PC-9 (cell line): ENCODE measurements around the gene HSPA4. TPM values are rescaled to one million over a fixed set of nuclear protein-coding genes. Genes with fewer than 3 reads are reported as not detected.
A peak's percentile ranks its signal among the peaks of the same experiment; 100 is the strongest.

Experiments
- BruUV-seq: library from RNA; stranded (reverse); fragments of 400-500 nt; replicated peaks from 2 replicates; lab custom pipeline; 2021; lab: Mats Ljungman, UMichigan
- CTCF ChIA-PET: fragments of 300-600 bp; sonication (Branson Sonifier 250); formaldehyde crosslinking; loops from one replicate; lab custom pipeline; 2022; ENCODE audit warnings: antibody characterized with exemption; lab: Charles Lee
- POLR2A ChIA-PET: fragments of 300-600 bp; sonication (Branson Sonifier 250); formaldehyde crosslinking; loops from one replicate; lab custom pipeline; 2022; ENCODE audit warnings: antibody characterized with exemption; ENCODE audit not compliant: unreplicated experiment; lab: Charles Lee
- DNase-seq, 2 experiments: peaks; one replicate each; pipeline versions ENCODE4 v3.0.0 to v3.0.0-alpha.2; 2015 to 2022; ENCODE audit warnings: mixed read lengths in 1 of 2
- H2AFZ ChIP-seq: fragments of 200-600 bp; sonication (generic); 2 replicates; pipeline ENCODE4 v1.8.1; 2017; ENCODE audit warnings: antibody characterized with exemption
- H3F3A ChIP-seq: fragments of 200-600 bp; sonication (generic); 2 replicates; pipeline ENCODE4 v1.8.1; 2017; ENCODE audit warnings: antibody characterized with exemption, mild to moderate bottlenecking, low read depth; ENCODE audit not compliant: insufficient read depth
- H3K27ac ChIP-seq: fragments of 200-600 bp; sonication (generic); 2 replicates; pipeline ENCODE4 v1.6.1; 2016; ENCODE audit warnings: mixed run types
- H3K27me3 ChIP-seq: fragments of 200-600 bp; sonication (generic); 2 replicates; pipeline ENCODE4 v1.6.1; 2016; ENCODE audit warnings: low read depth, mixed run types; ENCODE audit not compliant: insufficient read depth
- H3K36me3 ChIP-seq: fragments of 200-600 bp; sonication (generic); 2 replicates; pipeline ENCODE4 v1.6.1; 2016; ENCODE audit warnings: low read depth, mixed run types
- H3K4me1 ChIP-seq: fragments of 200-600 bp; sonication (generic); replicated peaks from 2 replicates; pipeline ENCODE4 v1.6.1; 2016; ENCODE audit warnings: mixed run types; ENCODE audit not compliant: insufficient read depth
- H3K4me2 ChIP-seq: fragments of 200-600 bp; sonication (generic); 2 replicates; pipeline ENCODE4 v1.6.1; 2017; ENCODE audit warnings: mixed run types
- H3K4me3 ChIP-seq: fragments of 200-600 bp; sonication (generic); 2 replicates; pipeline ENCODE4 v1.6.1; 2016; ENCODE audit warnings: mixed run types
- H3K79me2 ChIP-seq: fragments of 200-600 bp; sonication (generic); 2 replicates; pipeline ENCODE4 v1.6.1; 2017; ENCODE audit warnings: low read depth, mixed run types
- H3K9me2 ChIP-seq: fragments of 200-600 bp; sonication (generic); 2 replicates; pipeline ENCODE4 v1.8.1; 2017; ENCODE audit warnings: mild to moderate bottlenecking; ENCODE audit not compliant: insufficient read depth
- H3K9me3 ChIP-seq: fragments of 200-600 bp; sonication (generic); 2 replicates; pipeline ENCODE4 v1.8.1; 2016; ENCODE audit warnings: low read depth; ENCODE audit not compliant: insufficient read depth
- H4K20me1 ChIP-seq: fragments of 200-600 bp; sonication (generic); 2 replicates; pipeline ENCODE4 v1.8.1; 2017; ENCODE audit not compliant: insufficient read depth
- EZH2 ChIP-seq: fragments of 200-600 bp; sonication (generic); IDR thresholded peaks from 2 replicates; pipeline ENCODE4 v1.8.0; 2017; ENCODE audit warnings: antibody characterized with exemption, low read depth
- intact Hi-C: fragments of 100-400 bp; cut with micrococcal nuclease; formaldehyde crosslinking; loops from one replicate; pipeline ENCODE4 v1.10.0; 2022; ENCODE audit not compliant: unreplicated experiment
- total RNA-seq: library from RNA; stranded (reverse); gene quantifications from 2 replicates; pipeline ENCODE4 v1.2.3, GENCODE V29; 2021
- TF ChIP-seq, protein P1 (sequence below): fragments of 200-600 bp; sonication (generic); conservative IDR thresholded peaks from 2 replicates; pipeline ENCODE4 v1.6.1; 2017; ENCODE audit warnings: mixed run types, antibody characterized with exemption, mild to moderate bottlenecking, moderate library complexity

HSPA4 gene
- total RNA-seq, 1 experiment from 2014 or later, result 140 TPM

DNA sequence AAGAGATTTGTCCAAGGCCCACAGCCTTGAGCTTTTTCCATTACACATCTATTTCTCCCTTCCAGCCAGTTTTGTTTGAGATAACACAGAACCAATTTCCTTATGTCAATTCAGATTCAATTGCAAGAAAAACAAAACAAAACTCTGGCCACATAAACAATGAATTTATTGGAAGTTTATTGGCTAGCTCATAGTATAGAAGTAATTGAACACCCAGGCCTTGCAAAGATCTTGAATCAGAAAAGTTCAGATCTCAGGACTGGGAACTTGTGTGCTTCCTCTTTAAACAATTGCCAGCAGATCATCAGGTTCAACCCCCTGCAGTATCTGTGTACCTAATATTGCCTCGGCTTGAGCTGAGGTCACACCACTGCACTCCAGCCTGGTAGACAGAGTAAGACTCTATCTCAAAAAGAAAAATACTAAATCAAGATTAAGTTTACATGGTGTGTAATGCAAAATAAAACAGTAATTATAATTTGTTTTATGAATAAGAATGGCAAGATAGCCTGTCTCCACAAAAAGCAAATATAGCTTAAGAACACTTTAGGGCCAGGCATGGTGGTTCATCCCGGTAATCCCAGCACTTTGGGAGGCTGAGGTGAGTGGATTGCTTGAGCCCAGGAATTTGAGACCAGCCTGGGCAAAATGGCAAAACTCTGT lies 21.3 kb upstream of the HSPA4 start:
- no peak for DNase-seq
- H3K27ac ChIP-seq, result no peak overlapping the region
- H3K4me2 ChIP-seq, result no peak overlapping the region
- no peak for TF ChIP-seq EZH2
- TF ChIP-seq, protein P1, sequence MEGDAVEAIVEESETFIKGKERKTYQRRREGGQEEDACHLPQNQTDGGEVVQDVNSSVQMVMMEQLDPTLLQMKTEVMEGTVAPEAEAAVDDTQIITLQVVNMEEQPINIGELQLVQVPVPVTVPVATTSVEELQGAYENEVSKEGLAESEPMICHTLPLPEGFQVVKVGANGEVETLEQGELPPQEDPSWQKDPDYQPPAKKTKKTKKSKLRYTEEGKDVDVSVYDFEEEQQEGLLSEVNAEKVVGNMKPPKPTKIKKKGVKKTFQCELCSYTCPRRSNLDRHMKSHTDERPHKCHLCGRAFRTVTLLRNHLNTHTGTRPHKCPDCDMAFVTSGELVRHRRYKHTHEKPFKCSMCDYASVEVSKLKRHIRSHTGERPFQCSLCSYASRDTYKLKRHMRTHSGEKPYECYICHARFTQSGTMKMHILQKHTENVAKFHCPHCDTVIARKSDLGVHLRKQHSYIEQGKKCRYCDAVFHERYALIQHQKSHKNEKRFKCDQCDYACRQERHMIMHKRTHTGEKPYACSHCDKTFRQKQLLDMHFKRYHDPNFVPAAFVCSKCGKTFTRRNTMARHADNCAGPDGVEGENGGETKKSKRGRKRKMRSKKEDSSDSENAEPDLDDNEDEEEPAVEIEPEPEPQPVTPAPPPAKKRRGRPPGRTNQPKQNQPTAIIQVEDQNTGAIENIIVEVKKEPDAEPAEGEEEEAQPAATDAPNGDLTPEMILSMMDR, result no peak
- H3K36me3 ChIP-seq, result no peaks in the 10 kb centered on the region
- no peaks in the 10 kb centered on the region for H3K27me3 ChIP-seq
- no peak overlapping the region for H2AFZ ChIP-seq
- ChIA-PET CTCF (no interaction called here), POLR2A (no interaction called here)
- H3F3A ChIP-seq, result peaks cover 21% of the 10 kb centered on the region
- no peaks in the 10 kb centered on the region for H4K20me1 ChIP-seq
- peaks cover 5% of the 10 kb centered on the region for H3K79me2 ChIP-seq
- peaks cover 12% of the 10 kb centered on the region; the same call in 1 of the 2 replicates for H3K4me1 ChIP-seq
- intact Hi-C loops, result no loop called here
- H3K9me3 ChIP-seq, result no peaks in the 10 kb centered on the region
- H3K9me2 ChIP-seq, result no peaks in the 10 kb centered on the region
- BruUV-seq, result no TSS peak
- no peak overlapping the region for H3K4me3 ChIP-seq

GRCh38 chr5:133032852-133033742 lies 18.7 kb upstream of the HSPA4 start:
- Histone ChIP-seq H3K27me3 (no peaks in the 10 kb centered on the region), H3K9me3 (no peaks in the 10 kb centered on the region), H4K20me1 (no peaks in the 10 kb centered on the region), H2AFZ (no peak overlapping the region; the same call in 1 of the 2 replicates), H3K4me3 (no peak overlapping the region), H3K4me2 (no peak overlapping the region), H3K9me2 (no peaks in the 10 kb centered on the region), H3K79me2 (no peaks in the 10 kb centered on the region), H3K36me3 (no peaks in the 10 kb centered on the region), H3K4me1 (0 out of 2 replicates have a peak, but pooled peaks cover 9% of the 10 kb centered on the region), H3F3A (peaks cover 7% of the 10 kb centered on the region; the same call in 1 of the 2 replicates), H3K27ac (no peak overlapping the region)
- TF ChIP-seq, protein P1, result no peak
- no peak for TF ChIP-seq EZH2
- peak in 1 of 2 experiments; percentile 47 for DNase-seq
- CTCF ChIA-PET, result no interaction called here
- intact Hi-C loops, result no loop called here
- POLR2A ChIA-PET, result no interaction called here
- BruUV-seq, result no TSS peak

DNA sequence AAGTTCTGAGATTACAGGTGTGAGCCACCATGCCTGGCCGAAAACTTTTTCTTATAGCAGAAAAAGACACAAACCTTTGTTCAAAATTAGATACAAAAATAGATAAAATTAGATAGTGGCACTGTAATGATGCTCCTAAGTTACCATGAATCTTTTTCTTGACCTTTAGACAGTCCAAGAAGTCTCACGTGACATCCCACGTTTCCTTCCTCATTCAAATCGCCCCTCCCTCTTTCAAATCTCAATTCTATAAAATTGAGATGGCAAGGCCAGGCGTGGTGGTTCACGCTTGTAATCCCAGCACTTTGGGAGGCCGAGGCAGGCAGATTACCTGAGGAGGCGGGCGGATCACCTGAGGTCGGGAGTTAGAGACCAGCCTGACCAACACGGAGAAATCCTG lies 17.7 kb upstream of the HSPA4 start:
- H3K36me3 ChIP-seq, result no peaks in the 10 kb centered on the region
- no peak for TF ChIP-seq EZH2
- TF ChIP-seq, protein P1, result no peak
- no peaks in the 10 kb centered on the region for H4K20me1 ChIP-seq
- no peak overlapping the region for H3K4me3 ChIP-seq
- H2AFZ ChIP-seq, result no peak overlapping the region
- H3K4me1 ChIP-seq, result 0 out of 2 replicates have a peak, but pooled peaks cover 9% of the 10 kb centered on the region
- ChIA-PET CTCF (no interaction called here), POLR2A (no interaction called here)
- no peaks in the 10 kb centered on the region for H3K79me2 ChIP-seq
- DNase-seq, result no peak
- no peaks in the 10 kb centered on the region for H3K27me3 ChIP-seq
- no TSS peak for BruUV-seq
- no peaks in the 10 kb centered on the region for H3K9me3 ChIP-seq
- H3K27ac ChIP-seq, result no peak overlapping the region
- H3K9me2 ChIP-seq, result no peaks in the 10 kb centered on the region
- H3K4me2 ChIP-seq, result no peak overlapping the region
- H3F3A ChIP-seq, result peaks cover 7% of the 10 kb centered on the region; the same call in 1 of the 2 replicates
- intact Hi-C loops, result no loop called here
